ACHN (cell line): Measurements from ENCODE around the gene CHMP3.

Source experiments
- DNase-seq: peaks from one replicate; pipeline ENCODE4 v3.0.0-alpha.2; 2015
- in situ Hi-C: cut with HindIII; loops from 2 replicates; pipeline ENCODE4 v1.10.0; 2017; ENCODE audit warnings: low sequenced_read_pairs, low pct_ligation_motif_present, low pct_unique_long_range_greater_than_20kb

Gene CHMP3

DNA sequence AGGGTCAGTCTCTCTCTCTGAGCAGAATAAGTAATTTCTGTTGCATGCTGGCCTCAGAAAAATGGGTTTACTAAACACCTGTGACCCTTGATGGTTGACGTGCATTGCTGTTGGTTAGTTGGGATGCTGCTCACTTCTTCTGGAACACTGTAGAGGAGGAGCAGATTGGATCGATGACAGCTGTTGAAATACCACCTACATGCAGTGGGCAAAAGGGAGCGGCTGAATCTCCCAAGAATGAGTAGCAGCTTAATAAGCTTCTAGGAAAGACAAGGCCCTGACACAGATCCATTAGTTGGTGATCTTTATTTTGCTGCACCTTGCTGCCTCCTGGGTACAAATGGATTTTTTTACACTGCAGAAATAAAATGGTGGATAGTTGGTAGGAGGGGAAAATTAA is 78.9 kb downstream of the CHMP3 start:
- DNase-seq: no peak
- in situ Hi-C loops: no loop called here

DNA sequence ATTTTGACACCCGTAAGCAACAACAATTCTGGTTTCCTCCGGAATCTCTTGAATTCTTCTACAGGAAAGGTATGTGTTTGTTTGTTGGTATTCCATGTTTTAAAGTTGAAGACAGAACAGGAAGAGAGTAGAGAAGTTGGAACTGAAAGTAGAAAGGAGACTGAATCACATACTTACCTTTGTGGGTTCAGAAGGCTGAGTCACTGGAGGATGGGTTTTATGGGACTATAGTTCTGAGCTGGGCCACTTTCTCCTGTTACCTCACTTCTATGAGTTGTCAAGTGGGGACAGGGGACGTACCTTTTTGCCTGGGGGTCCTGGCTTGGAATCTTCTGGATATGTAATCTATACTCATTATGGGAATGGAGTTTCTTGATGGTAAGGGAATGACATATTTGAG is 81.2 kb downstream of the CHMP3 start:
- in situ Hi-C loops: no loop called here
- no peak for DNase-seq

DNA sequence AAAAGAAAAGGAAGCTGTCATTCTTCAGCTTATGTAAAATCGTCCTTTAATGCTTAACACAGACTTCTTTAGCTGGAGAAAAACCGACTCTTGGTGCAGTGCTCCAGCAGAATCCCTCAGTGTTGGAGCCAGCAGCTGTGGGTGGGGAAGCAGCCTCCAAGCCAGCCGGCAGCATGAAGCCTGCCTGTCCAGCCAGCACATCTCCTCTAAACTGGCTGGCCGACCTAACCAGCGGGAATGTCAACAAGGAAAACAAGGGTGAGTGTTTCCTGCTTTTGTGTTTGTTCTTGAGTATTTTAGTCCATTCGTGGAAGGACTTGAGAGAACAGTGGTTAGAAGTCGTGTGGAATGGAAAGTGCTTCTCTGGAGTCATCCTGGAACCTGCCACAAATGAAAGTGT is 83.1 kb downstream of the CHMP3 start:
- in situ Hi-C loops: no loop called here
- DNase-seq: no peak

DNA sequence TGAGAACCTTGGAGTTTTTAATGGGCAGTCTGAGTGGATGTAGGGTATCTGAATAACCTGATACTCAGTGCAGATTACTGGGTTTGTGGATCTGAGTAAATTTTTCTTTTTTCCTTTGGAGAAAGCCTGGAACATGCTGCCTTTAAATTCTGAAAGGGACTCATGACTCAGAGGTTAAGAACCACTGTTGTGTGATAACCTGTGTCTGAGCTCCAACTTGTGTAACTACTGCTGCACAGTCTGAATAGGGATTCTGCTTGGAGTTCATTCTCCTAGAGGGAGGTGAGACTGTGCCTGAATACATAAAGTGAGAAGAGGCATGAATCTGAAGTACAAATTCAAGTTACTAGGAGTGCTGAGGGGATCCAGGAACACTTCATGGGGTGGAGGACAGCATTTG is 85.9 kb downstream of the CHMP3 start:
- in situ Hi-C loops: no loop called here
- no peak for DNase-seq

DNA sequence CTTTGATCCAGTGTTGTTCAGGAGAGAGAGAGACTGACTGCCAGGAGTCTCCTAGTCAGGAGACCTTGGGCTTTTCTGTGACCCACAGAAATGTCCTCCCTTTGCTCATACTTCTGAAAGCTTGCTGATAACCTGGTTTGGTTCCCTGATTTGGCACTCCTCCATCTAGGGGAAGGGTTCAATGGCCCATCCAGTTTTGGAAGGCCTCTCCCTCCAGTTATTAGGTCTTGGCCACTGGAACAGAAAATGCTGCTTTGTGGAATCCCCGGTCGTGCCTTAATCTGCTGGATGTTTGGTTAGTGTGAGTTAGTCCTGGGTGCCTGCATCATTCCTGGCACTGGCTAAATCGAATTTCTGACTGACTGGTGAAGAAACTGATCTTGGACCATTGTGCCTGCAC is 86.3 kb downstream of the CHMP3 start:
- DNase-seq: no peak
- in situ Hi-C loops: no loop called here

DNA sequence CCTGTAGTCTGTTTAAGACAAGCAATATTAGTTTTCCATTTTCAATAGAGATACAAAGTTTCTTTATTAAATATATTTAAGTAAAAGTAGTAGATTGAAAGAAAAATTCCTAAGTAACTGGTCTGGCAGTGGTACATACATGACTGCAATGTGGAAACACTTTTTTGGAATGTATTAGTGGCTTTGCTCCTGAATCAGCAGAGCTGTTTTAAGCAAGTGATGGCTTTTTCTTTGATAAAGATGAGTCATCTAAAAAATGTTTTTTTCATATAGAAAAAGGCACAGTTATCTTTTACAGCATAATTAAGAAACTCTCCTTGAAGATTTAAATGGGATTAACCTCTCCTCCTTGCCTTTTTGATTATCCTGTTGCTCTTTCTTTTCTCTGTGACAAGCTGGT is 87.2 kb downstream of the CHMP3 start:
- in situ Hi-C loops: no loop called here
- DNase-seq: no peak

DNA sequence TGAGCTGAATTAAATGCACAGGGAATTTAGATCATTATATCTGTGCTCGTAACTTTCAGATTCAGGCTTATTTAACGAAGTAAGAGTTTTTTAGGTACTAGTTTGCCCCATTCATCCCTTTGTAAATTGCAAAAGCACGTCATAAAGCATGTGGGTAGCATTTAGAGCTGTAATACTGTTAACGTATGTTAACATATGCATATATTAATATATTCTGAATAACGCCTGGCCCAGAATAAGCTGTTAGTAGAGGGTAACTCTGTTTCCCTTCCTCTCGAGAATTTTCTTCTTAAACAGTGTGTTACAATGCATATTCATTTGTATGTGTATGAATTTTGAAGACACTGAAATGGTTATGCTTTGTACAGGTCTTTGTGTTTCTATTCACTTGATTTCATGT is 91.6 kb downstream of the CHMP3 start:
- in situ Hi-C loops: no loop called here
- DNase-seq: no peak

DNA sequence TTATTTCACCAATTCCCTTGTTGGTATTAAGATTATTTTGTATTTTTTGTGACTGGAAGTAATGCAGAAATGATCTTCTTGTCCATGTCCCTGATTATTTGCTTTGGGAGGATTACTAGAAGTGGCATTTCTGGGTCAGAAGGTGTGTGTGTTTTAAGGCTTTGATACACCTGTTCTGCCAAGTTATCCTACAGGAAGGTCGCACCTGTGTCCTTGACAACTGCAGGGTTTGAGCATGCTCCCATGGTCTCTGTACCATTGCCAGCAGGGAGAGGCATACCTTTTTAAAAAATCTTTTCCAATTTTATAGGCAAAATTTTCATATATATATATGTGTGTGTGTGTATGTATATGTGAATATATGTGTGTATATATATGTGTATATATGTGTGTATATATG is 92.4 kb downstream of the CHMP3 start:
- no peak for DNase-seq
- in situ Hi-C loops: no loop called here

DNA sequence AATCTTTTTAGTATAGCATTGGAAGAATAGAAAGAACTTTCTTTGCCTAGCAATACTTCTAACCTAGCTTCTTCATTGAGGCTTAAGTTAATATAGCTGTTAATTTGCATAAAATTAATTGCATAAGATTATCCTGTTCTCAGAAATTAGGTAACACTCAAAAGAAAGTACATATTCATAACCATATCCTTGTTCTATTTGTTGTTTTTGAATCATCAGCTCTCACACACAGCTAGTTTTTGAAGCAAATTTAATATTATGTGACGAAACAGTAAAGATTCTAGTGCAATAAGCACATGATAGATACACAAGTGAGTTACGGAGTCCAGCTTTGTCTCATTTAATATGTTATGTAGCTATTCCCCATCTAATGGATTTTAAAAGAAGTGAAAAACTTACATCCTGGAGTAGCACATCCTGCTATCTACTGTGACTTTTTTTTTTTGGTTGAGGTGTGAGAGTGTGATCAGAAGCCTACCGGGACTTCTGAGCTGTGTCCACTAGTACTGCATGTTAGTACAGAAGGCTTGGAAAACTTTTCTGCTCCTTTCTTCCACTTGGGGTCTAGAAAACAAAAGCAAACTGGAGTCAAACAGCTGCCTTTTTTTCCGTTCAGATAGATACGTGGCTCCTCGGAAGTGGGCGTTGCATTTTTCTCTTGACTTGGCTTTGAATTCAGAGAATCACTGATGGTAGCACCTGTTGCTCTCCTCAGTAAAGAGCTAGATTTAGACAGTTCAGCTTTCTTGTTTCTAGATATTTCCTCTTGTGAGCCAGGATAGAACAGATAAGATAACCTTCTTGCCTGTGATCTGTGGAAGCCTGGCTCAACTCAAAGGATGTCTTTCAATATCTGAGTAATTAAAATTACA is 94.8 kb downstream of the CHMP3 start:
- in situ Hi-C loops: no loop called here
- no peak for DNase-seq

DNA sequence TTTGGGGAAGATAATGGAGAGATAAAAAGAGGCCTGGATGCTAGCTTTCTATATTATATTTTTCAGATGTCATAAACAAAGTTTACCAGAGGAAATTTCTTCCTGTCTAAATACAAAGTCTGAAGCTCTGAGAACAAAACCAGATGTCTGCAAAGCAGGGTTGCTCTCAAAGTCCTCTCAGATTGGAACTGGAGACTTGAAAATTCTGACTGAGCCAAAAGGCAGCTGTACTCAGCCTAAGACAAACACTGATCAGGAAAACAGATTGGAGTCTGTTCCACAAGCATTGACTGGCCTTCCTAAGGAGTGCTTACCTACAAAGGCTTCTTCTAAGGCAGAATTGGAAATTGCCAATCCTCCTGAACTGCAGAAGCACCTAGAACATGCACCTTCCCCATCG is 96.9 kb downstream of the CHMP3 start:
- no peak for DNase-seq
- in situ Hi-C loops: no loop called here

DNA sequence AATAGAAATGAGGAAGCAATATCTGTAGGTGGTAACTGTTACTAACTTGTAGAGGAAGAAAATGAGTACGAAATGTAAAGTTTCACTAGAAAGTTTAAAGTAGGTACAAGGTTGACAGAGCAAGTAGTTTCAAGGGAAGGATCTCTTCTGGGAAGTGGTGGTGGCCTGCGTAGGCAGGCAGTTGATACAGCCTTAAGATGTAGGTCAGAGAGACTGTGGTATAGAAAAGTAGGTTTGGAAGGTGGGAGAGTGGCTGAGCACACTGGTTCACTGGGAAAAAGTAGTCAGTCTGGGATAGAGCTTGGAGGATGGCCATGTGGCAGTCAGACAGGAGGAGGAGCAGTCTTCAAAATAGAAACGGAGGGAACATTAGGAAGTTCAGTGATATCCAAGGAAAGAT is 98.6 kb downstream of the CHMP3 start:
- in situ Hi-C loops: no loop called here
- DNase-seq: no peak

DNA sequence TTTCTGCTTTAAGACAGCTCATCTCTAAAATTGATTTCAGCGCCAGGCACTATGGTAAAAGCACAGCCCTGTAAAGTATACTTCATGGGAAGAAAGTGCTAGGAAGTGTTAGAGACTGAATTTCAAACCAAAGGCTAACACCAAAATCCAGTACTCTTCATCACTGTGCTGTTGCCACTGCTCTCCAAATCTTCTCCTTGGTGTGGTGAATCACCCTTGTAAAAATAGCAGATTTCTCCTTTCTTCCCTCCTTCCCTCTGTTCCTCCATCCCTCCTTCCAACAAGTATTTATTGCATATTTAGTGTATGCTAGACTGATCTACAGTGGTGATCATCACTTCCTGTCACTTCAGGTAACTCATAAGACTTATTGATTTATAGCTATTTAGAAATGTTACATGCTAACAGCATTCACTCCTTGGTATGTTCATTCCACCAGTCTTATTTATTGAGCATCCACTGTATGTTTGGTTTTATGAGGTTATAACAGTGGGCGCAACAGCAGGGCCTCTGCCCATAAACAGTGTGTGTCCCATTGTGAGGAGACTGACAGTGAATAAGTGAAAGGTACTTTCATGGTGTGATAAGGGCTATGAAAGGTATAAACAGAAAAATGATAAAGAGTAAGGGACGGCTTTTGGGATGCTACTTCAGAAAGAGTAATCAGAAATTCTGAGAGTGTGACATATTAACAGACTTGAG is 102.0 kb downstream of the CHMP3 start:
- in situ Hi-C loops: no loop called here
- DNase-seq: no peak

DNA sequence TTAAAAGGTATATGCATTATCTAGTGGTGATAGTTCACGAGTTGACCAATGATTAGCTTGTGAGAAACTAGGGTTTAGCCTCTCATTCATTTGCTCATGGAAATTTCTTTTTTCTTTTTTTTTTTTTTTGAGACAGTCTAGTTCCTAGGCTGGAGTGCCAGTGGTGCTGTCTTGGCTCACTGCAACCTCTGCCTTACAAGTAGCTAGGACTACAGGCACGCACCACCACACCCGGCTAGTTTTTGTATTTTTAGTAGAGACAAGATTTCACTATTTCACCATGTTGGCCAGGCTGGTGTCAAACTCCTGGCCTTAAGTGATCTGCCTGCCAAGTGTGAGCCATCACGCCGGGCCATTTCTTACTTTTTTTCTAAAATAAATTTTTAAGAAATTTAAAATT is 108.1 kb downstream of the CHMP3 start:
- in situ Hi-C loops: no loop called here
- no peak for DNase-seq

DNA sequence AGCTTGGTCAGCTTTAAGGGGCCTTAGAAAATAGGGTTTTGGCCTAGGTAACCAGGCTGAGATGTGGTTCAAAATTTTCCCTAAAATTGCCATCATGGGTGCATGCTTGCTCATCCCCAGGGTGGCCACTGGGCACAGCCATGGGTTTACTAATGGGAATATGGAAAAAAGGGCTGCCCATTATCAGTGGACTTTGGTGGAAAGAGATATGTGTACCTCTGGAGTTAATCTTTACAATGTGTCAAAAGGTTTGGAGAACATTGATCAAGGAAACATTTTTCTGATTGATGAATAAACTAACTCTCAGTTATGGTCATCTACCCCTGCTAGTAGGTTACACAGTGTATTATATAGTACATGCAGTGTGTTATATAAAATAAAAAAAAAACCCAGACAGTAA is 109.0 kb downstream of the CHMP3 start:
- in situ Hi-C loops: no loop called here
- DNase-seq: no peak

DNA sequence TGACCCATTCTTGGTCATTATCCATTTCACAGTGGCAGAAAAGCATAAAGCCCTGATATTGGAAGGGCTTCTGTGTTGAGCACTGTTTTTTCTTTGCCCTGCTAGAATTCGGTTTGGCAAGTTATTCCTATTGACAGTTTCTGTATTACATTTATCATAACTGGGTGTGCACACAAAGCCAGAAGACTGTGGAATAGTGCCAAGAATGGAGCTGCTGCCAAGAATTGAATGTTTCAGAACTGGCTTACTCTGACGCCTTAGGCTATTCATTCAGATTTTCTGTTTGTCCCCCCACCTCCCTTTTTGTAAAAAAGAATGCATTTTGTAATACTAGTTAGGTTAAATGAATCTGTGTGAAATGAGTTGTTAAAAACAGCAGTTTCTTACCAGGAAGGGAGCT is 109.4 kb downstream of the CHMP3 start:
- in situ Hi-C loops: no loop called here

More for the DNA sequence above, 109.4 kb downstream of the CHMP3 start:
- DNase-seq: no peak
